ENCODE data around the gene KCNK3. TPM values are rescaled to one million over a fixed set of nuclear protein-coding genes. Genes with fewer than 3 reads are reported as not detected.

The KCNK3 gene
- total RNA-seq, 1 donor from 2014 or later: 2.7 TPM

GRCh38 chr2:26770986-26771586 is 78.6 kb downstream of the KCNK3 start:
- Mint-ChIP-seq H3K9me3 (no peaks in the 10 kb centered on the region), H3K27ac (no peak overlapping the region), H3K4me3 (no peak overlapping the region), H3K27me3 (no peaks in the 10 kb centered on the region), H3K36me3 (no peaks in the 10 kb centered on the region), H3K4me1 (ENCODE audit: unreplicated experiment) (peaks cover 28% of the 10 kb centered on the region)
- no peak for DNase-seq (ENCODE audit: extremely low spot score, unreplicated experiment)
- peak; percentile 49 for TF ChIP-seq CTCF (conservative IDR thresholded peaks at IDR 0.05)

GRCh38 chr2:26772064-26773001 is 79.8 kb downstream of the KCNK3 start:
- DNase-seq (ENCODE audit: extremely low spot score, unreplicated experiment): no peak
- peak overlapping the region; percentile 63 for H3K27ac Mint-ChIP-seq

GRCh38 chr2:26776195-26776800 is 83.8 kb downstream of the KCNK3 start:
- no peak for DNase-seq (ENCODE audit: extremely low spot score, unreplicated experiment)
- Mint-ChIP-seq H3K9me3 (no peaks in the 10 kb centered on the region), H3K27me3 (no peaks in the 10 kb centered on the region), H3K4me3 (no peak overlapping the region), H3K36me3 (peaks cover 4% of the 10 kb centered on the region), H3K27ac (no peak overlapping the region), H3K4me1 (ENCODE audit: unreplicated experiment) (peaks cover 14% of the 10 kb centered on the region)
- no peak for TF ChIP-seq CTCF (conservative IDR thresholded peaks at IDR 0.05)

More at GRCh38 chr2:26772064-26773001, 79.8 kb downstream of the KCNK3 start:
- H3K4me1 Mint-ChIP-seq (ENCODE audit: unreplicated experiment): peaks cover 27% of the 10 kb centered on the region
- H3K4me3 Mint-ChIP-seq: no peak overlapping the region
- no peaks in the 10 kb centered on the region for H3K9me3 Mint-ChIP-seq
- no peak for TF ChIP-seq CTCF (conservative IDR thresholded peaks at IDR 0.05)
- H3K36me3 Mint-ChIP-seq: peaks cover 3% of the 10 kb centered on the region
- H3K27me3 Mint-ChIP-seq: no peaks in the 10 kb centered on the region

GRCh38 chr2:26778098-26778497 is 85.6 kb downstream of the KCNK3 start:
- DNase-seq (ENCODE audit: extremely low spot score, unreplicated experiment): no peak
- H3K27ac Mint-ChIP-seq: no peak overlapping the region
- H3K4me1 Mint-ChIP-seq (ENCODE audit: unreplicated experiment): no peaks in the 10 kb centered on the region
- no peak for TF ChIP-seq CTCF (conservative IDR thresholded peaks at IDR 0.05)
- peaks cover 7% of the 10 kb centered on the region for H3K36me3 Mint-ChIP-seq
- no peaks in the 10 kb centered on the region for H3K9me3 Mint-ChIP-seq
- no peak overlapping the region for H3K4me3 Mint-ChIP-seq
- H3K27me3 Mint-ChIP-seq: no peaks in the 10 kb centered on the region

GRCh38 chr2:26778507-26778906 is 86.0 kb downstream of the KCNK3 start:
- Mint-ChIP-seq H3K4me3 (no peak overlapping the region), H3K27me3 (no peaks in the 10 kb centered on the region), H3K27ac (no peak overlapping the region), H3K4me1 (ENCODE audit: unreplicated experiment) (no peaks in the 10 kb centered on the region), H3K36me3 (peaks cover 7% of the 10 kb centered on the region), H3K9me3 (no peaks in the 10 kb centered on the region)
- DNase-seq (ENCODE audit: extremely low spot score, unreplicated experiment): no peak
- no peak for TF ChIP-seq CTCF (conservative IDR thresholded peaks at IDR 0.05)

All from type B pancreatic cell (in vitro differentiated cells).